Activated CD4-positive, alpha-beta T cell treated with anti-CD3 and anti-CD28 coated beads, Interleukin-2, amount 10 ng/mL, durations not matched to agents 24 days and 14 days (primary cell): ENCODE results near the gene KAZALD1. TPM values are rescaled to one million over a fixed set of nuclear protein-coding genes. Genes with fewer than 3 reads are reported as not detected.
"Not testable (repeated sequence)": the region's sequence is repeated elsewhere in the genome, so short reads cannot be mapped to it uniquely, and the experiment has no call there.

ENCODE experiments used
- DNase-seq: peaks from one replicate; pipeline ENCODE4 v3.0.0; 2022
- H3K27ac Mint-ChIP-seq: one replicate; pipeline ENCODE4 v1.8.0; 2022; ENCODE audit warnings: mild to moderate bottlenecking, mixed read lengths
- H3K27me3 Mint-ChIP-seq: one replicate; pipeline ENCODE4 v1.8.0; 2022; ENCODE audit warnings: mixed read lengths
- H3K36me3 Mint-ChIP-seq: one replicate; pipeline ENCODE4 v1.8.0; 2022; ENCODE audit warnings: low read depth, mild to moderate bottlenecking, mixed read lengths
- H3K4me1 Mint-ChIP-seq: one replicate; pipeline ENCODE4 v1.8.0; 2021; ENCODE audit warnings: mixed read lengths
- H3K4me3 Mint-ChIP-seq: one replicate; pipeline ENCODE4 v1.8.0; 2022; ENCODE audit warnings: mild to moderate bottlenecking, moderate library complexity, mixed read lengths
- H3K9me3 Mint-ChIP-seq: one replicate; pipeline ENCODE4 v1.8.0; 2021; ENCODE audit warnings: mixed read lengths
- intact Hi-C: fragments of 100-400 bp; cut with micrococcal nuclease; formaldehyde crosslinking; loops from one replicate; pipeline ENCODE4 v1.15.1; 2023
- total RNA-seq: library from RNA; stranded (reverse); gene quantifications from 2 replicates; pipeline ENCODE4 v1.2.3, GENCODE V29; 2022

KAZALD1 gene
- total RNA-seq, 1 donor from 2014 or later = 0.79 TPM

- no peak overlapping the region for H3K27ac Mint-ChIP-seq
- no peaks in the 10 kb centered on the region for H3K36me3 Mint-ChIP-seq
- DNase-seq = no peak
- H3K4me1 Mint-ChIP-seq = peaks cover 6% of the 10 kb centered on the region
- intact Hi-C loops = no loop called here
- H3K27me3 Mint-ChIP-seq = peaks cover 27% of the 10 kb centered on the region
- H3K9me3 Mint-ChIP-seq = no peaks in the 10 kb centered on the region
- no peak overlapping the region for H3K4me3 Mint-ChIP-seq
Measured at GRCh38 chr10:101021692-101022251, 40.0 kb upstream of the KAZALD1 start.

- no peak overlapping the region for H3K4me3 Mint-ChIP-seq
- H3K4me1 Mint-ChIP-seq = peaks cover 4% of the 10 kb centered on the region
- no peaks in the 10 kb centered on the region for H3K9me3 Mint-ChIP-seq
- intact Hi-C loops = no loop called here
- peaks cover 25% of the 10 kb centered on the region for H3K27me3 Mint-ChIP-seq
- no peak for DNase-seq
- no peaks in the 10 kb centered on the region for H3K36me3 Mint-ChIP-seq
- no peak overlapping the region for H3K27ac Mint-ChIP-seq
Measured at GRCh38 chr10:101022967-101023705, 38.7 kb upstream of the KAZALD1 start.

GRCh38 chr10:101027106-101027720 lies 34.6 kb upstream of the KAZALD1 start:
- intact Hi-C loops = no loop called here
- Mint-ChIP-seq H3K27ac (no peak overlapping the region), H3K36me3 (no peaks in the 10 kb centered on the region), H3K4me1 (peaks cover 8% of the 10 kb centered on the region), H3K4me3 (no peak overlapping the region), H3K27me3 (peaks cover 24% of the 10 kb centered on the region), H3K9me3 (no peaks in the 10 kb centered on the region)
- no peak for DNase-seq

DNA sequence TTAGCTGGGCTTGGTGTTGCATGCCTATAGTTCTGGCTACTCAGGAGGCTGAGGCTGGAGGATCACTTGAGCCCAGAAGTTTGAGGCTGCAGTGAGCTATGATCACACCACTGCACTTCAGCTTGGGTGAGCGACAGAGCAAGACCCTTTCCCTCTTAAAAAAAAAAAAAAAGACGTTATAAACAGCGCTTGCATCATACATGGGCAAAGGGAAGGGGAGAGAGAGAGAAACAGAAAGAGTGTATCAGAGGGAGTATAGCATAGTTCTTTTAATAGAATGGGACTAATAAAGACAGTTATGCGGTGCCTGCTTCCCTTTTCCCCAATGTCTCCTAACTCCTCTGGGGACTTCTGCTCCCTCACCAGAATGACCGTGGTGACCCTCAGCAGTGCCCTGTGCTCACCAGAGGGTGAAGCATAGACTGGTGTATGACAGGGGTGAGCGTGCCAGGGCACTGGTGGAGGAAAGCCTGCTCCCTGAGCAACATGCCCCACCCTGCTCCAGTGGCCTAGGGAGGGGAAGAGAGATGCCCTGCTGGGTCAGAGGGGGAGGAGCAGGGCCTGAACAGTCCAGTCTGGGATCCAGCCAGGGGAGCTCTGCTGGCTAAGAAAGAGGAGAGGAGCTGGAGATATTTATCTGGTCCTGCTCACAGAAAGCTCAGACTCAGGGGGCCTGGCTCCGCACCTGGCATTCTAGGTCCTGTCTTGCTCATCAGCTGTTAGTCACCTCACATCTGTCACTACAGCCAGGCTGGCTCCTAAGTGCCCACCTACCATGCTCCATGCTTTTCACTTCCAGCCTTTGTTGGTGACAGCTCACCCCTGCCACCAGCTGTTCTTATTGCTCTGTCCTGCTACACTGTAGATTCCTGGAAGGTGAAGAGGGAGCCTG lies 33.1 kb upstream of the KAZALD1 start:
- Mint-ChIP-seq H3K36me3 (no peaks in the 10 kb centered on the region), H3K4me3 (no peak overlapping the region), H3K27me3 (peaks cover 24% of the 10 kb centered on the region), H3K4me1 (peaks cover 20% of the 10 kb centered on the region), H3K9me3 (no peaks in the 10 kb centered on the region), H3K27ac (no peak overlapping the region)
- intact Hi-C loops = no loop called here
- no peak for DNase-seq

DNA sequence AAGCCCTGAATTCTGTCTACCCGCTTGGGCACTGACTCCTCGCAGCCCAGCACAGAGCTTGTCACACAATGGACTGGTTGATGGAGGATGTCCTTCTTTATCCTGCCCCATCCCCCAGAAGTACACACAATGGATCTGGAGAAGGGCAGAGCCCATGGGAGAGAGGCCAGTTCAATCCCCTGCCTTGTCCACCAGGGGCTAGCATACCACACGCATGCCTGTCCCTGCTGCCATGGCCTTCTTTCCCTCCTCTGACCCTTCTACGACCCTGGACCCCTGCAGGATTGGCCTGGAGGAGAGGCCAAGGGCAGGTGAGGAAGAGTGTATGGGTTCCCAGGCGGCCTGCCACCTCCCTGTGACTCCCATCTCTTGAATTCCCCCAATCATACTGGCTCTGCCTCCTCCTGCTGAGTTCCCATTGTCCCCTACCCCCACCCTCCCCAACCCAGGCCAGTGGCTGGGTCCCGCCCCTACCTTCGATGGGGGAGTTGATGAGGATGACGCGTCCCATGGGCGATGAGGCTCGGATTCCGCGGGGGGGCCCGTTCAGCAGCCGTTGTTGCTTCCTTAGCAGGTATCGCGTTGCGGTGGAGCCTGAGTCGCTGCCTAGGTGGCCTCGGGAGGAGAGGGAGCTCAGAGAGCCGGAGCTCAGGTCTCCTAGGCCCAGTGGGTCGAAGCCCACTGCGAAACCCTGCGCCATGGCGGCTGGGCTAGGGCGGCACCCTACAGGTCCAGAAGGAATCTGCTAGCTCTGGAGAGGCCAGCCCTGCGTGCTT lies 32.1 kb upstream of the KAZALD1 start:
- H3K4me3 Mint-ChIP-seq = no peak overlapping the region
- no peak for DNase-seq
- peaks cover 24% of the 10 kb centered on the region for H3K27me3 Mint-ChIP-seq
- intact Hi-C loops = loop anchor here (5.0 kb wide), 2 partner anchors 117 to 323 kb away; partner anchors contain the start of genes BTRC and SLF2
- H3K9me3 Mint-ChIP-seq = no peaks in the 10 kb centered on the region
- peaks cover 26% of the 10 kb centered on the region for H3K4me1 Mint-ChIP-seq
- no peak overlapping the region for H3K27ac Mint-ChIP-seq
- H3K36me3 Mint-ChIP-seq = peaks cover 1% of the 10 kb centered on the region

- H3K27ac Mint-ChIP-seq = peak overlapping the region; percentile 91
- no peak for DNase-seq
- H3K9me3 Mint-ChIP-seq = no peaks in the 10 kb centered on the region
- intact Hi-C loops = loop anchor here (1.0 to 5.0 kb wide), 4 partner anchors 17 to 322 kb away; partner anchors contain the start of genes BTRC and SLF2
- peaks cover 26% of the 10 kb centered on the region for H3K4me1 Mint-ChIP-seq
- H3K4me3 Mint-ChIP-seq = peak overlapping the region; percentile 91
- H3K27me3 Mint-ChIP-seq = peaks cover 24% of the 10 kb centered on the region
- H3K36me3 Mint-ChIP-seq = peaks cover 6% of the 10 kb centered on the region
Measured at GRCh38 chr10:101030496-101031127, 31.2 kb upstream of the KAZALD1 start.

DNA sequence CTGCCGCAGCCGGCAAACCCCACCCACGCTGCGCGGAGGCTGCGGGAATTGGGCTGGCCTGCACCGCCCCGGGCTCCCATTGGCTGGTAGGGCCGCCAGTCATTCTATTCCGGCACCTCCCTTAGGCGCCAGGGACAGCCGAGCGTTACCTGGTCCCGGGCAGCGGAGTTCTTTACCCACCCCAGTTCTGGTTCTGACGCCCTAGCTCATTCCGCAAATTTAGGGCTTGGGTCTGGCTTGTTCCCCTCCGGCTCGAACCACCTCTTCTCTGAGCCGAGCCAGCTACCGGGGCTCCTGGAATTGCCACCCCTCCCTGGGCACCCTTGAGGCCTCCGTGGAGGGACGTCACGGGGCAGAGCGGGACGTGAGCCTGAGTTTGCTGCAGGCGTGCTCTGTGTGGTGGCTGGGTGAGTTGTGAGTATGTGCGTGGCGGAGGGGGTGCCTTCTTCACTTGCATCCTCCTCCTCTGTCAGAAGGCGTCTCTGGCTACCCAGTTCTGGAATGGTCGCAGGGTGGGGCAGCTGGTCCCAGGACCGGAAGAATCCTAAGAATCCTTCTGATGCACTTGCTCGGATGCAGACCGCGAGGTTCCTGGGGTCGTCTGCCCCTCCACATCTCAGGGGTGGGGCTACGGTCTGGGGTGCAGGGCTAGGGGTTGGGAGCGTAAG lies 30.5 kb upstream of the KAZALD1 start, which contains the start of the genes PDZD7 and SFXN3:
PDZD7 (minus strand) TSS at position 2 of the 668 bp plus-strand sequence. CDS start 910 bp downstream, outside the sequence.
SFXN3 (plus strand) TSS at position 107 of the 668 bp plus-strand sequence. CDS start 3,461 bp downstream, outside the sequence.
- H3K36me3 Mint-ChIP-seq = peaks cover 11% of the 10 kb centered on the region
- intact Hi-C loops = loop anchor here (1.0 to 5.0 kb wide), 4 partner anchors 18 to 321 kb away; partner anchors contain the start of genes BTRC and SLF2

GRCh38 chr10:101031796-101032636 lies 29.8 kb upstream of the KAZALD1 start:
- H3K27me3 Mint-ChIP-seq = peaks cover 24% of the 10 kb centered on the region
- H3K36me3 Mint-ChIP-seq = peaks cover 18% of the 10 kb centered on the region
- DNase-seq = peak; percentile 93
- peaks cover 26% of the 10 kb centered on the region for H3K4me1 Mint-ChIP-seq
- intact Hi-C loops = loop anchor here (1.0 to 5.0 kb wide), 6 partner anchors 10 to 320 kb away; partner anchors contain the start of genes BTRC and SLF2
- no peaks in the 10 kb centered on the region for H3K9me3 Mint-ChIP-seq
- H3K4me3 Mint-ChIP-seq = peak overlapping the region; percentile 91
- H3K27ac Mint-ChIP-seq = peak overlapping the region; percentile 94

More for the DNA sequence above, 30.5 kb upstream of the KAZALD1 start, which contains the start of the genes PDZD7 and SFXN3:
- H3K4me1 Mint-ChIP-seq = peaks cover 26% of the 10 kb centered on the region
- H3K4me3 Mint-ChIP-seq = peak within 1 kb of the TSS; percentile 91
- peak within 1 kb of the TSS; percentile 91 for H3K27ac Mint-ChIP-seq
- DNase-seq = peak; percentile 99
- no peaks in the 10 kb centered on the region for H3K9me3 Mint-ChIP-seq
- H3K27me3 Mint-ChIP-seq = peaks cover 24% of the 10 kb centered on the region

- peaks cover 25% of the 10 kb centered on the region for H3K36me3 Mint-ChIP-seq
- H3K9me3 Mint-ChIP-seq = no peaks in the 10 kb centered on the region
- H3K27me3 Mint-ChIP-seq = peaks cover 17% of the 10 kb centered on the region
- intact Hi-C loops = loop anchor here (1.0 to 5.0 kb wide), 4 partner anchors 10 to 320 kb away; partner anchors contain the start of genes BTRC and SLF2
- DNase-seq = peak; percentile 86
- H3K4me1 Mint-ChIP-seq = peaks cover 26% of the 10 kb centered on the region
- peak overlapping the region; percentile 91 for H3K4me3 Mint-ChIP-seq
- H3K27ac Mint-ChIP-seq = peak overlapping the region; percentile 94
Measured at GRCh38 chr10:101032637-101033224, 29.1 kb upstream of the KAZALD1 start.

DNA sequence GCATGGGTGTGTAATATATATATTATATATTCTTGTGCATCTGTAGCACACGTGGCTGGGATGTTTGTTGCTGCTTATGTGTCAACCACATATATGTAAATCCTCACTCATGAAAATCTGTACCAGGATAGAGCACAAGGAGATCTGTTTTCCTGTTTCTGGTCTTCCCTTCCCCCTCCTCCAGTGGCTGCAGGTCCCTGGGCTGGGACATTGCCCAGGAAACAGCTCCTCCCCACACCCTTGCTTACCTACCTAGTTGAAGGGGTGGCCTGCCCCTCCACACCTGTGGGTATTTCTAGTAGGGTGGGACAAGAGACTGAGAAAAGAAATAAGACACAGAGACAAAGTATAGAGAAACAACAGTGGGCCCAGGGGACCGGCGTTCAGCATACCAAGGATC lies 28.5 kb upstream of the KAZALD1 start:
- peaks cover 30% of the 10 kb centered on the region for H3K36me3 Mint-ChIP-seq
- H3K27me3 Mint-ChIP-seq = peaks cover 14% of the 10 kb centered on the region
- H3K4me3 Mint-ChIP-seq = peak overlapping the region; percentile 91
- no peak for DNase-seq
- no peaks in the 10 kb centered on the region for H3K9me3 Mint-ChIP-seq
- peak overlapping the region; percentile 86 for H3K27ac Mint-ChIP-seq
- intact Hi-C loops = loop anchor here (5.0 kb wide), 2 partner anchors 121 to 319 kb away; partner anchors contain the start of genes BTRC and SLF2
- peaks cover 26% of the 10 kb centered on the region for H3K4me1 Mint-ChIP-seq

DNA sequence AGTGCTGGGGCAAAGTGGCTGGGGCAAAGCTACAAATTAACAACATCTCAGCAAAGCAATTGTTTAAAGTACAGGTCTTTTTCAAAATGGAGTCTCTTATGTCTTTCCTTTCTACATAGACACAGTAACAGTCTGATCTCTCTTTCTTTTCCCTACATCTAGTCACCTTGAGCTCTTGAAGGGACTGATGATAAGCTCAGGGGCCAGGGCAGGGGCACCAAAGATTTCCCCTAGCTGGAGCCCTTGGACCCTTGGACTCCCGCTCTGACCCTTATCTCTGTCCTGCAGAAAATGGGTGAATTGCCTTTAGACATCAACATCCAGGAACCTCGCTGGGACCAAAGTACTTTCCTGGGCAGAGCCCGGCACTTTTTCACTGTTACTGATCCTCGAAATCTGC lies 27.4 kb upstream of the KAZALD1 start:
- not testable (repeated sequence) for H3K4me3 Mint-ChIP-seq, H3K27me3 Mint-ChIP-seq, DNase-seq, H3K27ac Mint-ChIP-seq, H3K9me3 Mint-ChIP-seq
- intact Hi-C loops = loop anchor here (5.0 kb wide), 2 partner anchors 122 to 318 kb away; partner anchors contain the start of genes BTRC and SLF2
- H3K4me1 Mint-ChIP-seq = peaks cover 26% of the 10 kb centered on the region
- peaks cover 39% of the 10 kb centered on the region for H3K36me3 Mint-ChIP-seq
